Peyer's patch (tissue), 4 donors: ENCODE measurements around the gene FAM184A. TPM values are rescaled to one million over a fixed set of nuclear protein-coding genes. Genes with fewer than 3 reads are reported as not detected.
A peak's percentile ranks its signal among the peaks of the same experiment; 100 is the strongest.

Experiments
- DNase-seq, 3 donors: peaks; one replicate each; pipeline ENCODE4 v3.0.0-alpha.2; 2017 to 2019
- H3K27ac ChIP-seq, 4 donors: fragments of 200-600 bp; sonication (generic); one replicate each; pipeline ENCODE4 v1.5.1; 2016 to 2019
- H3K27me3 ChIP-seq, 2 donors: fragments of 200-600 bp; sonication (generic); one replicate each; pipeline ENCODE4 v1.5.1; 2019
- H3K36me3 ChIP-seq, 3 donors: fragments of 200-600 bp; sonication (generic); one replicate each; pipeline ENCODE4 v1.5.1; 2016 to 2019
- H3K4me1 ChIP-seq, 4 donors: fragments of 200-600 bp; sonication (generic); one replicate each; pipeline ENCODE4 v1.5.1; 2016 to 2019
- H3K4me3 ChIP-seq, 4 donors: fragments of 200-600 bp; sonication (generic); 1 replicate in 3 of 4; 2 replicates in 1 of 4; pipeline ENCODE4 v1.5.1; 2016 to 2019; ENCODE audit warnings: mild to moderate bottlenecking in 1 of 4
- H3K9me3 ChIP-seq, 4 donors: fragments of 200-600 bp; sonication (generic); one replicate each; pipeline ENCODE4 v1.5.1; 2016 to 2019; ENCODE audit warnings: mild to moderate bottlenecking in 1 of 4
- CTCF ChIP-seq, 6 experiments: fragments of 450-650 bp in 4 of 6; fragments of 200-600 bp in 2 of 6; sonication (generic) in 1 of 6; IDR thresholded peaks; one replicate each; pipeline ENCODE4 v1.5.1; 2017 to 2019; ENCODE audit warnings: antibody characterized with exemption in 6 of 6, mild to moderate bottlenecking in 3 of 6, moderate library complexity in 1 of 6
- POLR2A ChIP-seq, 2 donors: fragments of 450-650 bp; IDR thresholded peaks; one replicate each; pipeline ENCODE4 v1.5.1; 2017; ENCODE audit warnings: antibody characterized with exemption in 2 of 2, mild to moderate bottlenecking in 2 of 2, moderate library complexity in 2 of 2
- total RNA-seq, 4 donors: library from RNA; depleted of rRNA; stranded (reverse); fragments of >200 nt; gene quantifications; one replicate each; pipeline ENCODE4 v1.1.0, GENCODE V29; 2016

FAM184A gene
- total RNA-seq, 4 donors from 2014 or later = 2.7 to 11.9 (median 8.8) TPM

- Histone ChIP-seq H3K4me1 (peaks cover 0 to 4% (median 0%) of the 10 kb centered on the region in 4 donors), H3K36me3 (no peaks in the 10 kb centered on the region), H3K9me3 (no peaks in the 10 kb centered on the region), H3K4me3 (no peak overlapping the region), H3K27me3 (no peaks in the 10 kb centered on the region), H3K27ac (no peak overlapping the region)
- no peak for TF ChIP-seq CTCF (IDR thresholded peaks at IDR 0.05)
- TF ChIP-seq POLR2A (IDR thresholded peaks at IDR 0.05) = no peak
- no peak for DNase-seq
Measured at GRCh38 chr6:119037264-119037663, 41.2 kb downstream of the FAM184A start.

GRCh38 chr6:119036081-119036480 lies 42.4 kb downstream of the FAM184A start:
- no peak for DNase-seq

GRCh38 chr6:119035459-119035858 lies 43.0 kb downstream of the FAM184A start:
- Histone ChIP-seq H3K36me3 (no peaks in the 10 kb centered on the region), H3K4me3 (no peak overlapping the region), H3K9me3 (no peaks in the 10 kb centered on the region), H3K27me3 (no peaks in the 10 kb centered on the region), H3K4me1 (peaks cover 0 to 4% (median 0%) of the 10 kb centered on the region in 4 donors), H3K27ac (no peak overlapping the region)
- DNase-seq = no peak
- TF ChIP-seq CTCF (IDR thresholded peaks at IDR 0.05) (peak in 2 of 6 experiments; percentile 4 to 33), POLR2A (IDR thresholded peaks at IDR 0.05) (no peak)

More at GRCh38 chr6:119036081-119036480, 42.4 kb downstream of the FAM184A start:
- Histone ChIP-seq H3K4me3 (no peak overlapping the region), H3K27ac (no peak overlapping the region), H3K9me3 (no peaks in the 10 kb centered on the region), H3K36me3 (no peaks in the 10 kb centered on the region), H3K4me1 (peaks cover 0 to 4% (median 0%) of the 10 kb centered on the region in 4 donors), H3K27me3 (no peaks in the 10 kb centered on the region)
- TF ChIP-seq CTCF (IDR thresholded peaks at IDR 0.05) (no peak), POLR2A (IDR thresholded peaks at IDR 0.05) (no peak)

- peaks cover 0 to 4% (median 0%) of the 10 kb centered on the region in 4 donors for H3K4me1 ChIP-seq
- H3K27ac ChIP-seq = no peak overlapping the region
- no peaks in the 10 kb centered on the region for H3K27me3 ChIP-seq
- H3K36me3 ChIP-seq = no peaks in the 10 kb centered on the region
- no peak overlapping the region for H3K4me3 ChIP-seq
- TF ChIP-seq CTCF (IDR thresholded peaks at IDR 0.05) = no peak
- no peak for TF ChIP-seq POLR2A (IDR thresholded peaks at IDR 0.05)
- no peaks in the 10 kb centered on the region for H3K9me3 ChIP-seq
- no peak for DNase-seq
Measured at GRCh38 chr6:119034827-119035458, 43.5 kb downstream of the FAM184A start.

- TF ChIP-seq CTCF (IDR thresholded peaks at IDR 0.05) (no peak), POLR2A (IDR thresholded peaks at IDR 0.05) (no peak)
Measured at GRCh38 chr6:119032428-119032827, 46.0 kb downstream of the FAM184A start.

More at GRCh38 chr6:119032428-119032827, 46.0 kb downstream of the FAM184A start:
- Histone ChIP-seq H3K9me3 (no peaks in the 10 kb centered on the region), H3K27me3 (no peaks in the 10 kb centered on the region), H3K4me1 (peaks cover 0 to 4% (median 0%) of the 10 kb centered on the region in 4 donors), H3K4me3 (no peak overlapping the region), H3K36me3 (no peaks in the 10 kb centered on the region), H3K27ac (no peak overlapping the region)
- no peak for DNase-seq
